ENCODE measurements around the gene TMEM121B. TPM values are rescaled to one million over a fixed set of nuclear protein-coding genes. Genes with fewer than 3 reads are reported as not detected.

TMEM121B gene
- total RNA-seq, 4 donors from 2014 or later: 0.17 to 0.29 (median 0.24) TPM

- TF ChIP-seq, protein P1, sequence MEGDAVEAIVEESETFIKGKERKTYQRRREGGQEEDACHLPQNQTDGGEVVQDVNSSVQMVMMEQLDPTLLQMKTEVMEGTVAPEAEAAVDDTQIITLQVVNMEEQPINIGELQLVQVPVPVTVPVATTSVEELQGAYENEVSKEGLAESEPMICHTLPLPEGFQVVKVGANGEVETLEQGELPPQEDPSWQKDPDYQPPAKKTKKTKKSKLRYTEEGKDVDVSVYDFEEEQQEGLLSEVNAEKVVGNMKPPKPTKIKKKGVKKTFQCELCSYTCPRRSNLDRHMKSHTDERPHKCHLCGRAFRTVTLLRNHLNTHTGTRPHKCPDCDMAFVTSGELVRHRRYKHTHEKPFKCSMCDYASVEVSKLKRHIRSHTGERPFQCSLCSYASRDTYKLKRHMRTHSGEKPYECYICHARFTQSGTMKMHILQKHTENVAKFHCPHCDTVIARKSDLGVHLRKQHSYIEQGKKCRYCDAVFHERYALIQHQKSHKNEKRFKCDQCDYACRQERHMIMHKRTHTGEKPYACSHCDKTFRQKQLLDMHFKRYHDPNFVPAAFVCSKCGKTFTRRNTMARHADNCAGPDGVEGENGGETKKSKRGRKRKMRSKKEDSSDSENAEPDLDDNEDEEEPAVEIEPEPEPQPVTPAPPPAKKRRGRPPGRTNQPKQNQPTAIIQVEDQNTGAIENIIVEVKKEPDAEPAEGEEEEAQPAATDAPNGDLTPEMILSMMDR (IDR thresholded peaks at IDR 0.05 in 4 of 5, conservative IDR thresholded peaks at IDR 0.05 in 1 of 5): no peak
- TF ChIP-seq POLR2A (IDR thresholded peaks at IDR 0.05): no peak
- ATAC-seq (no peak), DNase-seq (no peak)
- intact Hi-C loops (cut with DNase I; ENCODE audit: low total_unique reads): no loop called here
- Histone ChIP-seq H3K27me3 (no peaks in the 10 kb centered on the region), H3K9me3 (no peaks in the 10 kb centered on the region), H3K27ac (no peak overlapping the region), H3K4me3 (no peak overlapping the region), H3K4me1 (peaks cover 26 to 32% of the 10 kb centered on the region in 2 donors), H3K36me3 (peaks cover 0 to 61% of the 10 kb centered on the region in 2 donors)
- in situ Hi-C loops (cut with MboI; ENCODE audit: low sequenced_read_pairs in 4 of 4): no loop called here
These were observed 21.9 kb upstream of the TMEM121B start for GRCh38 chr22:17143101-17143500.

GRCh38 chr22:17140826-17141766 lies 19.9 kb upstream of the TMEM121B start:
- no peaks in the 10 kb centered on the region for H3K9me3 ChIP-seq
- intact Hi-C loops (cut with DNase I; ENCODE audit: low total_unique reads) (no loop called here), in situ Hi-C loops (cut with MboI; ENCODE audit: low sequenced_read_pairs in 4 of 4) (no loop called here)
- H3K27me3 ChIP-seq: no peaks in the 10 kb centered on the region
- H3K4me3 ChIP-seq: no peak overlapping the region
- ATAC-seq (peak; percentile 85 to 88), DNase-seq (peak; percentile 71 to 82)
- TF ChIP-seq, protein P1 (IDR thresholded peaks at IDR 0.05 in 4 of 5, conservative IDR thresholded peaks at IDR 0.05 in 1 of 5): no peak
- TF ChIP-seq POLR2A (IDR thresholded peaks at IDR 0.05): no peak
- peaks cover 0 to 66% of the 10 kb centered on the region in 2 donors for H3K36me3 ChIP-seq
- H3K4me1 ChIP-seq: peaks cover 32 to 35% of the 10 kb centered on the region in 2 donors
- peak overlapping the region; percentile 58 to 84 (median 79) for H3K27ac ChIP-seq

DNA sequence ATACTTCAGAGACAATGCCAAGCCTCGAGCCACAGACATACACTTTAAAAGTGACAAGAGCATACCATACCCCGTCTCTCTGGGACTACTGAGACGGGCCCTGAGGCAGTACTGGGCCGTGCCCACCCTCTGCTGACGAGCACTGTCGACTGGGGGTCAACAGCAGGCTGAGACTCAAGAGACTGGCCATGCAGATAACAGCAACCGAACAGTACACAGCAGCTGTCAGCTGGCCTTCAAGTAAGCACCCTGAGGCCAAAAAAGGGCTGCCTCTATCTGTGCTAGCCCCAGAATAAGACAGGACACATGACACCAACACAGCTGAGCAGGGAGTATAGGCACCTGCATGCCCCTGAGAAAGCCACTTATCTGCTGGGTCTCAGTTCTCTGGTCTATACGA lies 18.9 kb upstream of the TMEM121B start:
- TF ChIP-seq, protein P1 (IDR thresholded peaks at IDR 0.05 in 4 of 5, conservative IDR thresholded peaks at IDR 0.05 in 1 of 5): no peak
- TF ChIP-seq POLR2A (IDR thresholded peaks at IDR 0.05): no peak
- Histone ChIP-seq H3K4me3 (no peak overlapping the region), H3K4me1 (peaks cover 32 to 35% of the 10 kb centered on the region in 2 donors), H3K36me3 (peaks cover 0 to 56% of the 10 kb centered on the region in 2 donors), H3K9me3 (no peaks in the 10 kb centered on the region), H3K27ac (peak overlapping the region; percentile 58 to 84 (median 79)), H3K27me3 (no peaks in the 10 kb centered on the region)
- DNase-seq (peak; percentile 50 to 70), ATAC-seq (peak; percentile 83 to 86)
- in situ Hi-C loops (cut with MboI; ENCODE audit: low sequenced_read_pairs in 4 of 4) (no loop called here), intact Hi-C loops (cut with DNase I; ENCODE audit: low total_unique reads) (no loop called here)

DNA sequence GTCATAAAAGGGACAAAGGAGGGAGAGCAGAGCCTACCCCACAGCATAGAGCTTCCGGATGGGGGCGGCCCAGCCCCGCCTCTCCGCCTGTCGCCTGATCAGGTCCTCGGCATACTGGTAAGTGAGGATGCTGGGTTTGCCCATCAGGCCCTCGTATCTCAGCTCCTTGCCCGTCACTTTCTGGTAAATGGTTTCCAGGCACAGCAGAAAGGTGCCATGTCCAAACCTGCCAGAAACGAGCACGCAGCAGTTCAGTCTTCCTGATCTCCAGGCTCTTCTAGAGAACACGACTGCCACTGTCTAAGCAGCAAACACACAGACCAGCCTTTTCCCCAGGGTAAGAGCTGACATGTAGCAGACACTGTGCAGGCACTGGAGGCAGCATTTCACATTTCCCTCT lies 17.4 kb upstream of the TMEM121B start:
- H3K4me3 ChIP-seq: no peak overlapping the region
- DNase-seq: no peak
- H3K4me1 ChIP-seq: peaks cover 32 to 35% of the 10 kb centered on the region in 2 donors
- intact Hi-C loops (cut with DNase I; ENCODE audit: low total_unique reads): no loop called here
- TF ChIP-seq, protein P1 (IDR thresholded peaks at IDR 0.05 in 4 of 5, conservative IDR thresholded peaks at IDR 0.05 in 1 of 5): no peak
- TF ChIP-seq POLR2A (IDR thresholded peaks at IDR 0.05): no peak
- H3K27me3 ChIP-seq: no peaks in the 10 kb centered on the region
- in situ Hi-C loops (cut with MboI; ENCODE audit: low sequenced_read_pairs in 4 of 4): no loop called here
- no peaks in the 10 kb centered on the region for H3K9me3 ChIP-seq
- no peak for ATAC-seq
- H3K27ac ChIP-seq: peak overlapping the region in 2 of 4 donors; percentile 77 to 84
- peaks cover 0 to 42% of the 10 kb centered on the region in 2 donors for H3K36me3 ChIP-seq
